ENCODE measurements around the gene TRIM26.

The TRIM26 gene

DNA sequence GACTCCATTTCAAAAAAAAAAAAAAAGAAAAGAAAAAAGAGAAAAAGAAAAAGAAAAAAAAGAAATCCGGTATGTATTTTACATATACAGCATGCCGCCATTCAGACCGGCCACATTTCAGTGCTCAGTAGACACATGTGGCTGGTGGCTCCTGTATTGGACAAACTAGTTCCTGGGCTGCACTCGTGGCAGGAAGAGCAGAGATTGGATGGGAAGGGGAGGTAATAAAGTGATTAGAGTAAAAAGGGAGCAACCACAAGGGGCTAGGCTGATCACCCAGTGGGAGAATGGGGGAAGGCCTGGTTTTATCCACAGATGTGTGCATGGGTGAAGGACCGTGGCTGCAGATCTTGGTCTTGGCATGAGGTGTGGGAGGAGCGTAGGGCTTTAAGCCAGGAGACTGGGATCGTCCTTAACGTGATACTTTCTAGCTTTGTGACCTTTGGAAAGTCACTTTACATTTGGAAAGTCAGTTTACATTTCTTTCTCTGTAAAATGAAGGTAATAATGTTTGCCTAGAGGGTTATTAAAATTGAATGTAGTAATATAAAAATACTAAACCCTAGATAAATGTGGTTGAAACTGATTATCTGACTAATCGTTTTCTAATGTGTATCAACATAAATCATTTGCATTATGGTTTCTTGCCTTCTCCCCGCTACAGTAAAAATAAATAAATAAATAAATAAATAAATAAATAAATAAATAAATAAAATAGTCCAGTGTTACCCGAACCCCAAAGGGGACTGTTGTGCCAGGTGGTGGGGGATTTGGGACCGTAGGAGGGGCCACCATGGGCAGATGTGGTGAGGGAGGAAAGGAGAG is 50.7 kb downstream of the TRIM26 start:
- TF ChIP-seq, protein P1, sequence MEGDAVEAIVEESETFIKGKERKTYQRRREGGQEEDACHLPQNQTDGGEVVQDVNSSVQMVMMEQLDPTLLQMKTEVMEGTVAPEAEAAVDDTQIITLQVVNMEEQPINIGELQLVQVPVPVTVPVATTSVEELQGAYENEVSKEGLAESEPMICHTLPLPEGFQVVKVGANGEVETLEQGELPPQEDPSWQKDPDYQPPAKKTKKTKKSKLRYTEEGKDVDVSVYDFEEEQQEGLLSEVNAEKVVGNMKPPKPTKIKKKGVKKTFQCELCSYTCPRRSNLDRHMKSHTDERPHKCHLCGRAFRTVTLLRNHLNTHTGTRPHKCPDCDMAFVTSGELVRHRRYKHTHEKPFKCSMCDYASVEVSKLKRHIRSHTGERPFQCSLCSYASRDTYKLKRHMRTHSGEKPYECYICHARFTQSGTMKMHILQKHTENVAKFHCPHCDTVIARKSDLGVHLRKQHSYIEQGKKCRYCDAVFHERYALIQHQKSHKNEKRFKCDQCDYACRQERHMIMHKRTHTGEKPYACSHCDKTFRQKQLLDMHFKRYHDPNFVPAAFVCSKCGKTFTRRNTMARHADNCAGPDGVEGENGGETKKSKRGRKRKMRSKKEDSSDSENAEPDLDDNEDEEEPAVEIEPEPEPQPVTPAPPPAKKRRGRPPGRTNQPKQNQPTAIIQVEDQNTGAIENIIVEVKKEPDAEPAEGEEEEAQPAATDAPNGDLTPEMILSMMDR (IDR thresholded peaks at IDR 0.05) = no peak
- no peak overlapping the region for H3K27ac ChIP-seq
- H3K4me3 ChIP-seq = no peak overlapping the region
- DNase-seq (ENCODE audit: low spot score) = no peak

DNA sequence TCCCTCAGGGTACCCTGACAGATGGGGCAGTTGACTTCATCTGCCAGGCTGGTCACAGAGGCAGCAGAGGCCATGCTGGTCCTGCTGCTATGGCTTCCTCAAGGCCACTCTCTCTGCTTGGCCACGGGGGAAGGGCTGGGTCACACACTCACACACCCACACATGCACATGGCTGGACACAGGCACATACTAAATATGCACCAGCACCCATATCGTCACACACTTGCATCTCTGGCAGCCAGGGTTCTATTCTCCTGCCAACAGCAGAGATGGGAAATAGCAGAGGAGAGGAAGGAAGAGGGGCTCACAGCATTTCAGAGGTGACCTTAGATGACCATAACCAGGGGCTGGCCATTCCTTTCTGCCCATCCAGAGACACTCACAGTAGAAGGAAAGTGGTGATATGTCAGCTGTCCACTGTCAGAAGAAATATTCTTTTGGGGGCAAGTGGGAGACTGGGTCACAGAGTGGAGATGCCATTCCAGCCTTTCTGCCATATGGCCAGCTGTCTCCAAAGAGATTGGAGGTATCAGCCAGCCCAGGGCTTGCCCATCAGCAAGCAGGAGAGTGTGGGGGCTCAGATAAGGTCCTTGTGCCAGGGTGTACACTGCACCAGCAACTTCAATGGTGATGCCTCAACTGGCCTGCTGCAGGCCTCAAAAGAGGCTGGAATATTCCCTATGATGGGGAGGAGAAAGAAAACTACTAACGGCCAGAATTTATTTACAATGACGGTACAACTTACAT is 52.2 kb downstream of the TRIM26 start, which contains the start of gene TRIM10:
Gene TRIM10 (minus strand): TSS at position 427 of the 747 bp plus-strand sequence. CDS start 353 bp downstream, at position 74.
- TF ChIP-seq, protein P1 (IDR thresholded peaks at IDR 0.05) = no peak
- H3K27ac ChIP-seq = no peak within 1 kb of the TSS
- no peak within 1 kb of the TSS for H3K4me3 ChIP-seq
- no peak for DNase-seq (ENCODE audit: low spot score)

DNA sequence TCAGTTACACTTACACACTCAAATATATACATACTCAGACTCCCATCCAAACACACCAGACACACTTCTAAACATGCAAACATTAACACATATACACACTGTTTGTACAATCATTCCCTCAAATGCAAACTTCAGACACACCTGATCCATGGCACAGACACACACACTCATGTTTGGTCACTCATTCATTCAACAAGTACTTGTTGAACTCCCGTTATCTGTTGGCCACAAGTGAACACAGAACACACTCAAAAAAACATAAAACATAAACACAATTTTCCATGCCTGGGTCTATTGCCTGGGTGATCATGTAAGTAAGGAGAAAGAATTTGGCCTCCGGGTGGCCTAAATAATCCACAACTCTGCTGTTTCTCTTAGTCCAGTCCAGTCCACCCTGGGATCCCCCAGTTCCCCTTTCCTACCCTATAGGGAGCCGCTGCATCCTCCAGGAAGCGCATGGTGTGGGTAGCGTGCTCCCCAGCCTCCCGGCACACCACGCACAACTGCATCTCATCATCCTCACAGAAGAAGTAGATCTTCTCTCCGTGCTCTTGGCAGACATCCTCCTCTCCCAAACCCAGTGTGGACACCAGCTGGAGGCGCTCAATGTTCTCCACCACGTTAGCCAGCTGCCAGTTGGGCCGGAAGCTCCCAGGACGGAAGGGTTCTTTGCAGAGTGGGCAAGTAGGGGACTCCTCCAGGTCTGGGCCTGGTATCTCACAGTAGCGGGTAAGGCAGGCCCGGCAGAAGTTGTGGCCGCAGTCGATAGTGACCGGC is 53.0 kb downstream of the TRIM26 start:
- TF ChIP-seq, protein P1 (IDR thresholded peaks at IDR 0.05) = no peak
- no peak for DNase-seq (ENCODE audit: low spot score)
- no peak overlapping the region for H3K27ac ChIP-seq
- H3K4me3 ChIP-seq = no peak overlapping the region

DNA sequence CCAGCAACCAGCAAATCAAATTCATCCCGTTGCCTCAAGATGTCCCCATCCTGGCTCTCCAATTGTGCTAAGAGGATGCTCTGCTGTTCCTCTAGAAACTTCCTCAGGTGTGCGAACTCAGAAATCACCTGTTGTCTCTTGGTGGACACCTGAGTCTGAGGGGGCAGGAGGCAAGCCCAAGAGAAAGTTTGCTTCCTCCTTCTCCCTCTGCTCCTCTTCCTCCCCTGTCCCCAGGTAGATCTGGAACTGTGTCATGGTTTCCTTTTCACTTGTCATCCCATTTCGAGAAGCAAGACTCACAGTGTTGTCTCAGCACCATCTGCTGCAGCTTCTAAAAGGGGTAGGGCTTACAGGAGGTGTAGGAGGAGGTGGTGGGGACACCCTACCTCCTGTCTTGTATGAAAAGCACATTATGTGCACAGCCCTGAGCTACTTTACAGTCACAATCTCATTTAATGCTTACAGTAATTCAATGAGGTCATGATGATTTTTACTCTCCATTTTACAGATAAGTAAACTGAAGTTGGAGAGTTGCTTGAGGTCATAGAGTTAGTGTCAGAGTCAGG is 54.6 kb downstream of the TRIM26 start:
- H3K4me3 ChIP-seq = no peak overlapping the region
- H3K27ac ChIP-seq = no peak overlapping the region
- no peak for DNase-seq (ENCODE audit: low spot score)
- TF ChIP-seq, protein P1 (IDR thresholded peaks at IDR 0.05) = no peak

DNA sequence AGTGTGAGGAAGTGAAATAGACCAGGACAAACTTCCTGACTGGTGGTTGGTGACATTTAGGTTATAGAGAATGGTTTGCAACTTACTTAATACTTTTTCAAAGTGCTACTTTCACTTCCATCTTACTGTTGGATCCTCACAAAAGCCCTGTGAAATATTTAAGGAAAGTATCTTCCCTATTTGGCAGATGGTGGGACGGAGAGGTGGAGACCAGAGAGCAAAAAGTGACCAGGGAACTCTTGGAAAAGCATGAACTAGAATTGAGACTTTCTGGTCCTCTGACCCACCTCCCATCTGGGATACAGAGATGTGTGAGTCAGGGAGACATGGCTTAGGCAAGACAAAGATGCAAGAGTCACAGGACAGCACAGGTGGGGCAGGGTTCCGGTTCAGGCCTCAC is 55.2 kb downstream of the TRIM26 start:
- Histone ChIP-seq H3K4me3 (no peak overlapping the region), H3K27ac (no peak overlapping the region)
- no peak for DNase-seq (ENCODE audit: low spot score)
- TF ChIP-seq, protein P1 (IDR thresholded peaks at IDR 0.05) = no peak

DNA sequence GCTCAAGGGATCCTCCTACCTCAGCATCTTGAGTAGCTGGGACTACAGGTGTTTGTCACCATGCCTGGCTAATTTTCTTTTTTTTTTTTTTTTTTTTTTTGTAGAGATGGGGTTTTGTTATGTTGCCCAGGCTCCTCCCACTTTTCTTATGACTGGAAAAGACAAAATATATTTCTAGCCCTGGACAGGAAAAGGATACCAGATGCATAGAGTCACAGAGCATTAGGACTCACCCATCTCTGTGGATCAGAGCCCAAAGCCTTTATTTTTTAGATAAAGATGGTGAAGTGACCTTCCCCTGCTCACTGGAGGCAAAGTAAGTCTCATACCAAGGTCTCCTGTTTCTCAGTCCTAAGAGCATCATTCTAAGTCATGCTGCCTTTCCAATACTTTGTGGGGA is 55.6 kb downstream of the TRIM26 start:
- Histone ChIP-seq H3K27ac (no peak overlapping the region), H3K4me3 (no peak overlapping the region)
- no peak for DNase-seq (ENCODE audit: low spot score)
- TF ChIP-seq, protein P1 (IDR thresholded peaks at IDR 0.05) = no peak
